ENCODE measurements around the gene TTC7B.

TTC7B gene

DNA sequence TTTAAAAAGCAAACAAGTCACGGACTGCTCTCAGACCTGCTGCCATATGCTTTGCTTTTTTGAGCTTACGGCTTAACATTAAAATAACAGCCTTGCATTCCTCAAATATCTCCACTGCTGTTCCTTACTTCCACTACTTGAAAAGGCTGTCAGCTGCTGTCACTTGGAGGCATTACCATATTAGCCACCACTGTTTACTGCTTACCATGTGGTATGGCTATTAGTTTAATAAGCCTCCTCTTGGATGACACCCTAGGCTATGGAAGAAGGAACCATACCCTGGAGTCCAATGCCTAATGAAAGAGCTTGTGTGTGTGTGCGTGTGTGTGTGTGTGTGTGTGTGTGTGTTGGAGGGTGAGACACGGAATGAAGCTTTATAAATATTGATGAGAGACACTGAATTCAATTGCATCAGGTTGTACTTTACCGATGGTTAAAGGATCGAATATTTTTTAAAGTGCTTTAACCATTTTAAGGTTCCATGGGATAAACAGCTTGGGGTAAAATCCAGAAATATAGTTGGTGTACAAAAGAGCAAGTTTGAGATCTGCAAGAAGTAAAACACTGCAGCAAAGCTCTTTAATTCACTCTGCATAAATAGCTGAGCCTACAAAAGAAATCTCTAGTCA is 174.5 kb downstream of the TTC7B start:
- Mint-ChIP-seq H3K27me3 (no peaks in the 10 kb centered on the region), H3K4me3 (no peak overlapping the region), H3K36me3 (no peaks in the 10 kb centered on the region), H3K9me3 (no peaks in the 10 kb centered on the region), H3K4me1 (no peaks in the 10 kb centered on the region), H3K27ac (no peak overlapping the region)

DNA sequence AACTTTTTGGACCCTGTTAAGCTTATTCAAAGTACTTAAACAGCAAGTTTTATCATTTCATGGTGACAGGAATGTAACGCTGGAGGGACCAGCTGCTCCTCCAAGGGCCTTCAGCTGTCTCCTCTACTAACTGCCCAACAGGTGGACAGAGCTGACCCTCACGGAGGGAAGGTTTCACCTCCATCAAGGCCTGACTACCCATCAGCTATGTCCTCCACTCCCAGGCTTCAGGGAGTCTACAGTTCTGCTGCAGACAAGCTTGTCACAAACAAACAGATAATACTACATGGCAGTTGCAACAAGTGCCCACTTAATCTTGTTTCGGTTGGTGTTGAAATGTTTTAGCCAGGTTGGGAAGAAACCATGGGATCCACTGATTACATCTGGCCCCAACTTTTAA is 175.1 kb downstream of the TTC7B start:
- no peaks in the 10 kb centered on the region for H3K27me3 Mint-ChIP-seq
- H3K9me3 Mint-ChIP-seq, result no peaks in the 10 kb centered on the region
- H3K4me3 Mint-ChIP-seq, result no peak overlapping the region

DNA sequence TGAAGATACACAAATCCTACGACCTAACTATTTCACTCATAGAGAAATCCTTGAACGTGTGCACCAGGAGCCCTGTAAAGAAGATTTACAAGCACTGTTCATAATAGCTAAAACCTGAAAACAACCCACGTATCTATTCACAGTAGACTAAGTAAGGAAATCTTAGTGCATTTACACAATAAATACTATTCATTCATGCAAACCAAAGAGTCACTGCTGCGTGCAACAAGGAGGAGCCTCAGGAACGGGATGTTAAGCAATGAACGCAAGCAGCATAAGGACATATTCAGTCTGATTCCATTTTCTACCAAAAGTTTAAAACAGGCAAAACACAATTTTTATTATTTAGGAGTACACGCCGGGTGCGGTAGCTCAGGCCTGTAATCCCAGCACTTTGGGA is 176.6 kb downstream of the TTC7B start:
- no peaks in the 10 kb centered on the region for H3K36me3 Mint-ChIP-seq
- no peak overlapping the region for H3K4me3 Mint-ChIP-seq
- H3K27me3 Mint-ChIP-seq, result no peaks in the 10 kb centered on the region
- no peak overlapping the region for H3K27ac Mint-ChIP-seq
- H3K9me3 Mint-ChIP-seq, result no peaks in the 10 kb centered on the region
- no peaks in the 10 kb centered on the region for H3K4me1 Mint-ChIP-seq

More for the DNA sequence above, 175.1 kb downstream of the TTC7B start:
- Mint-ChIP-seq H3K27ac (no peak overlapping the region), H3K36me3 (no peaks in the 10 kb centered on the region), H3K4me1 (no peaks in the 10 kb centered on the region)

DNA sequence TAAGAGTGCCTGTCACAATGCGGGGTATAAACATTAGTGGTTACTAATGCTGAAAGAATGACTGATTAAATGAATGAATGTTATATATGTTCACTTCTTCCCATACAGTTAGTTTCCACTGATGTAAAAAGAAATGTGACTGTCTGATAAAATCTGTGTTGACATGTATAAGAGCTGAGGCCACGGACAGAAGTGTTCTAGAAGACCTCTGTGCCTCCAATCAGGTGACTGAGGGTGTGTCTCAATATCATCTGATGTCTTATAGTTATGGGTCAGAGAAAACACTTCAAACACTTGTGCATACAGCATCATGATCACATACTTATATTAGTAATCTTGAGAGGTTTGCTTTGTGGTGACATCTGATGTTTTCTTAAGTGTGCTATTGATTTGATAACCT is 183.4 kb downstream of the TTC7B start:
- no peaks in the 10 kb centered on the region for H3K27me3 Mint-ChIP-seq
- H3K9me3 Mint-ChIP-seq, result no peaks in the 10 kb centered on the region
- H3K4me3 Mint-ChIP-seq, result no peak overlapping the region
- no peaks in the 10 kb centered on the region for H3K4me1 Mint-ChIP-seq
- H3K27ac Mint-ChIP-seq, result no peak overlapping the region
- H3K36me3 Mint-ChIP-seq, result no peaks in the 10 kb centered on the region

DNA sequence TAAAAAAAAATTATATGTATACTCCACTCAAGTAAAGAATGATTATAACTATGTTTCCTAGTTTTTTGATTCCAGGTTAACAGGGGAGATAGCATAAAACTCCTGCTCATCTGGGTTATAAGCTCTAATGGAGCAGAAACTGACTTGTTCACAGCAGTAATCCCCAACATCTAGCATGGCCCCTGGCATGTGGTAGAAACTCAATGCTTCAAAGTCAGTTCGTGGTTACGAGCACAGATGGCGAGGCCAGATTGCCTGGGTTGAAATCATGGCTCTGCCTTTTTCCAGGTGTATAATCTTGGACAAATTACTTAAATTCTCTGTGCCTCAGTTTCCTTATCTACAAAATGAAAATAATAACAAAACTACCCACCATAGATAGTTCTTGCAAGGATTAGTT is 183.8 kb downstream of the TTC7B start:
- no peaks in the 10 kb centered on the region for H3K36me3 Mint-ChIP-seq
- no peaks in the 10 kb centered on the region for H3K9me3 Mint-ChIP-seq
- no peak overlapping the region for H3K4me3 Mint-ChIP-seq
- H3K27ac Mint-ChIP-seq, result no peak overlapping the region
- no peaks in the 10 kb centered on the region for H3K27me3 Mint-ChIP-seq
- no peaks in the 10 kb centered on the region for H3K4me1 Mint-ChIP-seq

DNA sequence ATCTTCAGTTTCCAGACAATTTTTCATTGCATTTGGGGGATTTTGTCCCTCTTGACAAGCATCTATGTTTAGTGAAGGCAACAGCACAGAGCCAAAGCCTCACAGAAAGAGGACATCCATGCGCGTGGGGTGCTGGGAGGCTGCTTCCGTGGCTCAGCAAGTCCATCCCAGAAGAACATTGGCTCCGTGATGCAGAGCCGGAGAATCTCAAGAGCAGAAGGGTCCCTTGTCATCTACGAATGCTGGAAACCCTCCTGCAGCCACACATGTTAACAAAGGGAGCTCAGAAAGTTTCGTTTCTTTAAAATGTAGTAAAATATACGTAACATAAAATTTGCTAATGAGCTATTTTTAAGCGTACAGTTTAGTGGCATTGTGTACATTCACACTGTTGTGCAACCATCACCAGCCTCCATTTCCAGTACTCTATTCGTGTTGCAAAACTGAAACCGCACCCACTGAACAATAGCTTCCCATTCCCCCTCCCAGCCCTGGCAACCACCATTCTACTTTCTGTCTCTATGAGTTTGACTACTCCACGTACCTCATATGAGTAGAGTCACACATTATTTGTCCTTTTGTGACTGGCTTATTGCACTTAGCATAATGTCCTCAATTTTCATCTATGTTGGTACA is 185.9 kb downstream of the TTC7B start:
- no peak overlapping the region for H3K27ac Mint-ChIP-seq
- H3K36me3 Mint-ChIP-seq, result no peaks in the 10 kb centered on the region
- no peaks in the 10 kb centered on the region for H3K9me3 Mint-ChIP-seq
- no peaks in the 10 kb centered on the region for H3K27me3 Mint-ChIP-seq
- H3K4me1 Mint-ChIP-seq, result no peaks in the 10 kb centered on the region
- H3K4me3 Mint-ChIP-seq, result no peak overlapping the region

DNA sequence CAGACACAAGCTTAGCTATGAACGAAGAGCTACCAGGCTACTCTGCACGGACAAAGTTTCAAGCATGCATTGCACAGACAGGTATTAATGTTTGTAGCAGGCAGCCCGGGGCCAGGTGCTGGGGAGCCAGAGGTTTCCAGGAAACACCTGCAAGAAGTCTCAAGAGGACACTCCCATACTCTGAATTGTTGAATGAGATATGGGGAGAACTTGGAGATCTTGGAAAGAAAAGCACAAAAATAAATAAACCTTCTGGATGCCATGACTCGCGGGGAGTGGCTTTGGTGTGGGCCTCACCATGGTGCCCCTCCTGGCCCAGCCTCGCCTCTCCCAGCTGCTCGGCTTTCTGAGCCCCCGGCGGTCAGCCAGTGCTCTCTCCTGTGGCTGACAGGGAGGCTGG is 186.8 kb downstream of the TTC7B start:
- H3K27me3 Mint-ChIP-seq, result no peaks in the 10 kb centered on the region
- H3K9me3 Mint-ChIP-seq, result no peaks in the 10 kb centered on the region
- no peaks in the 10 kb centered on the region for H3K36me3 Mint-ChIP-seq
- no peak overlapping the region for H3K4me3 Mint-ChIP-seq
- H3K27ac Mint-ChIP-seq, result no peak overlapping the region
- no peaks in the 10 kb centered on the region for H3K4me1 Mint-ChIP-seq

DNA sequence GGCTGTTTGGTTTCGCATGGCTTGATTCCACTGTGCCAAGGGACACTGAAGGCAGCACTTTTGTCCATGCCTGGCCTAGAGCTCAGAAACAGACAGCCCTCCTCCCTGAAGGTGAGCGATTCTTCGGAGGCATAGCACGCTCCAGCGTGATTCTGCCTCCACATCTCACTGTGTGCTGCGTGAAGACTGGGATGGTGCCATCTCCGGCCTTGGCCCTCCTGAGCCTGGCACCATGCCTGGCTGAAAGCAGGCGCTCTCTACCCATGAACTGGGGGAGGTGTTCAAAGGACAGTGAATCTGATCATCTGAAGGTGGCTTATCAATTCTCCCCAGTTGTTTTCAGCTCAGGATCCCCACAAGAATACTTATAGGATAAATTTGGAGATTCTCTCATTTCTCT is 187.4 kb downstream of the TTC7B start:
- H3K36me3 Mint-ChIP-seq, result no peaks in the 10 kb centered on the region
- H3K9me3 Mint-ChIP-seq, result no peaks in the 10 kb centered on the region
- no peak overlapping the region for H3K4me3 Mint-ChIP-seq
- no peaks in the 10 kb centered on the region for H3K4me1 Mint-ChIP-seq
- no peaks in the 10 kb centered on the region for H3K27me3 Mint-ChIP-seq
- H3K27ac Mint-ChIP-seq, result no peak overlapping the region

DNA sequence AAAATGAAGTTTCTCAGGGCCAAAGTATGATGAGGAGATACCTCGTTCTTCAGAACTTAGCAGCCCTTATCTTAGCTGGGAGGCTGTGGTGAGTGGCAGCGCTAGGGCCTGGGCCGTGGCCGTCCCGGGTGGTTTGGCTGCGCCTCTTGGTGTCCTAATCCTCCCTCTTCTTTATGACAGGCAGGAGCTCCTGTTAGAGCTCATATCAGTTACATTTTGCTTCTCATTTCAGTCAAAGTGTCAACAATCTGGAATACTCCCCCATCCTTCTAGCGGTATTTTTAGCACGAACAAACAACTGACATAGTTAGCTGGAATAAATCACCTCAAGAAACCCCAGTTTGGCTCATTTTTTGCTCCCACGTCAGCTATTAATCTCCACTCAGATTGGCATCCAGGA is 188.8 kb downstream of the TTC7B start:
- no peaks in the 10 kb centered on the region for H3K4me1 Mint-ChIP-seq
- no peak overlapping the region for H3K4me3 Mint-ChIP-seq
- no peaks in the 10 kb centered on the region for H3K9me3 Mint-ChIP-seq
- no peaks in the 10 kb centered on the region for H3K36me3 Mint-ChIP-seq
- H3K27ac Mint-ChIP-seq, result no peak overlapping the region
- no peaks in the 10 kb centered on the region for H3K27me3 Mint-ChIP-seq

DNA sequence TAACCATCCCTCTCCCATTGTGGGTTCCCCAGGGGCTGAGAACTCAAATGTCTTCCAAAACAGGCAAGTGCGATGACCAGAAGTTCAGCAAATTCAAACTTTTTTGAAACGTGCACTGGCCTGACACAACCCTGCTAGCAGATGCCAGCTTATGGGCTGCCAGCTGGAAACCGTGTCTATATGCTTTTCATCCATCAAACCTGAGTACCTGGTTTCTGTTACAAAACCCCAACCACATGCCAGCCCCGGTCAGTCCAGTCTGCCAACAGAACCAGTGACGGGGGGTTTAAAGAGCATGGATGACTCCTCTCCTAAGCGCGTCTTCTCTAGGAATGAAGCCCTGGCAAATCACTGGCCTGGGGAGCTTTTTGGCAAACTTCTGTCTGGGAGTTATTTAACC is 189.7 kb downstream of the TTC7B start:
- Mint-ChIP-seq H3K4me3 (no peak overlapping the region), H3K4me1 (no peaks in the 10 kb centered on the region), H3K27ac (no peak overlapping the region), H3K9me3 (no peaks in the 10 kb centered on the region), H3K27me3 (no peaks in the 10 kb centered on the region), H3K36me3 (no peaks in the 10 kb centered on the region)

DNA sequence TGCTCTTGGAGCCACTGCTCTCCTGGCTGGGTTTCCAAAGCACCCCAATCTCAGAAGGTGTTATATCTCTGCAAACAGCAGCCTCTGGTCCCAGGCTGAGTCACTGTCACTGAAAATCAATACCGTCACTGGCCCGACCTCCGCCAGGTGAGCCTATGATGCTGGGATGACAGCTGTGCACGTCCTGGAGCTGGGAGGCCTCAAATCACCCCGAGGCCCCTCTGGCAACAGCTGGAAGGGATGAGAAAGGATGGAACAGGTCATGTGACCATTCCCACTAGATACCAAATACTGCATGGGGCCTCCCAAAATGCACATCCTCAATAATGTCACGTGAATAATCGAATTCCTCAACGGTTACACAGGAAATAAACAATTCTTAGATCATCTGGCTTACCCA is 190.8 kb downstream of the TTC7B start:
- Mint-ChIP-seq H3K4me1 (no peaks in the 10 kb centered on the region), H3K27me3 (no peaks in the 10 kb centered on the region), H3K27ac (no peak overlapping the region), H3K4me3 (no peak overlapping the region), H3K9me3 (no peaks in the 10 kb centered on the region), H3K36me3 (no peaks in the 10 kb centered on the region)

DNA sequence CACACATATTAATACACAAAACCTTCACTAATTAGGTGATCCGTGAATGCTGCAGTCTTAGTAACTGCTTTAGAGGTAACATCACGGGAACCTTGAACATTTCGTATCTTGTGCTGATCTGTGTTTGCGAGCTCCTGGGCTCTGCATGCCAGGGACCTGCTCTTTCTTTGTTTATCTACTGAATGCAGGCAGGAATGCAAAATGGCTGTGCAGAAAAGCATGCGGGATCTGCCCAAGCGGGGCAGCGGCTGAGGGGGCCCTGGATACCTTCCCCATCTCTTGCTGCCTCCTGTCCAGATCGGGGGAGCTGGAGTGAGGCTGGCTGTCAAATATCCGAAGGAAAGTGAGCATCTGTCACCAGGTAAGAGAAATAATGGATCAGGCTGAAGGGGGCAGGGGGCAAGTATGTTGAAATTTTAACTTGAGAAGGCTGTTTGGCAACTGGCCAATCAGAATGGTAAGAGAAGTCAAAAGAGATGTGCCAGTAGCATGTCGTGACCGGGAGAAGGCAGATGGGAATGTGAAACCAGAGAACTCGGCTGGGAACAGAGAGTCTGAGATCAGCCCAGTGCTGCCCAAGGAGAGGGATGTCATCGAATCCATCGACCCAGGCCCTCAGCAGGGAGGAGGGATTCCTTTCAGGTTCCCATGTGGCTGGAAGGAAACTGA is 191.4 kb downstream of the TTC7B start:
- Mint-ChIP-seq H3K4me1 (no peaks in the 10 kb centered on the region), H3K27me3 (no peaks in the 10 kb centered on the region), H3K9me3 (no peaks in the 10 kb centered on the region), H3K36me3 (no peaks in the 10 kb centered on the region), H3K27ac (no peak overlapping the region), H3K4me3 (no peak overlapping the region)

DNA sequence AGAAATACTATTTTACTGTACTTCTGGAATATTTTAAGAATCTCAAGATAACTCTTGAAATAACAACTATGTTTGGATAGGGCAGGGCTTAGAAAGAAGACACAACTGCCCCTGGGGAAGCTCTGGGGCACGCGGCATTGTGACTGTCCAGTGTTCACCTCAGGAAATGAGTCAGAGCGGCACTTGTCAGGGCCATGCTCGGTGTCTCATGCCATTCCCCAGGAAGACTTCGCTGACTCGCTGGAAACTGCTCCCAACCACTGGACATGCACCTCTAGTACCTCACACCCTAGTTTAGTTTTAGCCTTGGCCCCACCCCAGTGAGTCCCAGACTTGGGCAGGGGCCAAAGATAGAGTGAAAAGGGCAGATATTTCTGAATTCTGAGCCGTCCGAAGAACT is 192.0 kb downstream of the TTC7B start:
- Mint-ChIP-seq H3K36me3 (no peaks in the 10 kb centered on the region), H3K9me3 (no peaks in the 10 kb centered on the region), H3K27me3 (no peaks in the 10 kb centered on the region), H3K27ac (no peak overlapping the region), H3K4me3 (no peak overlapping the region), H3K4me1 (no peaks in the 10 kb centered on the region)

DNA sequence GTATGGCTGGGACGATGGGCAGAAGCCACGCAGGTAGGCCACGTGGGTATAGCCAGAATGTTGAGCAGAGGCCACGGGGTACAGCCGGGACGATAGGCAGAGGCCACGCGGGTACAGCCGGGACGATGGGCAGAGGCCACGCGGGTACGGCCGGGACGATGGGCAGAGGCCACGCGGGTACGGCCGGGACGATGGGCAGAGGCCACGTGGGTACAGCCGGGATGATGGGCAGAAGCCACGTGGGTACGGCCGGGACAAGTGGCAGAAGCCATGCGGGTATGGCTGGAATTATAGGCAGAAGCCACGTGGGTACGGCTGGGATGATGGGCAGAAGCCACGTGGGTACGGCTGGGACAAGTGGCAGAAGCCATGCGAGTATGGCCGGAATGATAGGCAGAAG is 195.0 kb downstream of the TTC7B start:
- Mint-ChIP-seq H3K9me3 (no peaks in the 10 kb centered on the region), H3K4me3 (no peak overlapping the region), H3K27ac (no peak overlapping the region), H3K36me3 (no peaks in the 10 kb centered on the region), H3K4me1 (no peaks in the 10 kb centered on the region), H3K27me3 (no peaks in the 10 kb centered on the region)

DNA sequence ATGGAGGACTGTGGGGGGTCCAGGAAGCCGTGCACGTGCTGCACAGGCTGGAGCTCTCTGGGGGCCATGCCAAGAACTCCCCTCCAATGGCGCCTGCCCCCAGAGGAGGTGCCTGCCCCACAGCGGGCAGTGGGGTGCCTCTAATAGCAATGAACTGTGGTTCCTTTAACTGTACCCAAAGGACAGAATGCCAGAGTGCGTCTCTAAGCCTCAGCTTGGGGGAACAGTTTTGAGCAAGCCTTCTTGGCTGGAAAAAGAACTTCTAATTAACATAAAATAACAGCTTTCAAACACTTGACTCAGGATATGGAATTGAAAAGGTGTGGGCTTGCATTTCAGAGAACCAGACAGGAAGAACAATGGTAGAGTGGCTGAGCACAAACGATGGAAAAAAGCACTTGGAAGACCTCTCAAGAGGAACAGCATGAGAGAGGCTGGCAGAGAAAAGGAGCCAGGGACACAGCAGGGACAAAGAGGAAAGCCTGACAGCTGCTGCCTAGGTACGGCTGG is 195.6 kb downstream of the TTC7B start:
- Mint-ChIP-seq H3K36me3 (no peaks in the 10 kb centered on the region), H3K27ac (no peak overlapping the region), H3K4me3 (no peak overlapping the region), H3K4me1 (no peaks in the 10 kb centered on the region), H3K9me3 (no peaks in the 10 kb centered on the region), H3K27me3 (no peaks in the 10 kb centered on the region)

DNA sequence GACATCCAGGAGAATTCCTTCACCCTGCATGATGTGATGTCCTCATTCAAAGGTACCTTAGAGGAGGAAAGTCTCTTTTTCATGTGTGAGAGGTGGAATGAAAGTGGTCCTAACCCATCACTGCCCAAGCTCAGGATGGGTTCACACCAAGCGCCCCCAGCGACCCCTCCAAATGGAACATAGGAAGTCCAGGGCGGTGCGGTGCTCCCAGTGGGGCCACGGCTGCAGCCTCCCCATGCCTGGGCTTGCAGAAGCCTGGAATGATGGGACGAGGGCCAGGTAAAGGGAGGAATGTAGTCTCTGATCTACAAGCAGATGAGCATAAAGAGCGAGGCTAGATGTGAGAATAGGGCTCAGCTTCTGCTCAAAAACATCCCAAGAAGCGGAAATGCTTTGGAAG is 196.3 kb downstream of the TTC7B start:
- Mint-ChIP-seq H3K9me3 (no peaks in the 10 kb centered on the region), H3K27ac (no peak overlapping the region), H3K4me1 (no peaks in the 10 kb centered on the region), H3K27me3 (no peaks in the 10 kb centered on the region), H3K4me3 (no peak overlapping the region), H3K36me3 (no peaks in the 10 kb centered on the region)
